GOT3 (cell line): Measurements from ENCODE around the gene ATOX1.

Experiments
- DNase-seq: peaks from one replicate; lab custom pipeline; 2025; ENCODE audit warnings: mixed read lengths; lab: John Stamatoyannopoulos, UW

ATOX1 gene

GRCh38 chr5:151697452-151697851, 61.0 kb downstream of the ATOX1 start:
- DNase-seq, result no peak

- peak; percentile 87 for DNase-seq
Measured at GRCh38 chr5:151696470-151697061, 61.9 kb downstream of the ATOX1 start.

- DNase-seq, result no peak
Measured at GRCh38 chr5:151695464-151695863, 63.0 kb downstream of the ATOX1 start.

GRCh38 chr5:151694035-151694485, 64.4 kb downstream of the ATOX1 start:
- DNase-seq, result no peak
